Fibroblast of the conjunctiva (primary cell): Measurements from ENCODE around the gene RPGRIP1.
A peak's percentile ranks its signal among the peaks of the same experiment; 100 is the strongest.
"Not testable (repeated sequence)": the region's sequence is repeated elsewhere in the genome, so short reads cannot be mapped to it uniquely, and the experiment has no call there.

Experiments used
- DNase-seq: peaks from one replicate; pipeline ENCODE4 v3.0.0-alpha.2; 2010; ENCODE audit warnings: low read depth

RPGRIP1 gene

GRCh38 chr14:21258889-21259787 is 20.7 kb upstream of the RPGRIP1 start:
- DNase-seq = no peak

GRCh38 chr14:21261824-21262223 is 18.1 kb upstream of the RPGRIP1 start:
- DNase-seq = no peak

- DNase-seq = no peak
These were observed 17.5 kb upstream of the RPGRIP1 start for GRCh38 chr14:21262410-21262809.

- no peak for DNase-seq
These were observed 16.4 kb upstream of the RPGRIP1 start for GRCh38 chr14:21263284-21264024.

GRCh38 chr14:21264025-21264801 is 15.7 kb upstream of the RPGRIP1 start:
- DNase-seq = peak; percentile 60

GRCh38 chr14:21267431-21267845 is 12.4 kb upstream of the RPGRIP1 start:
- no peak for DNase-seq

- no peak for DNase-seq
These were observed 11.8 kb upstream of the RPGRIP1 start for GRCh38 chr14:21267886-21268616.

GRCh38 chr14:21268617-21269251 is 11.1 kb upstream of the RPGRIP1 start:
- peak; percentile 58 for DNase-seq

GRCh38 chr14:21269252-21270046 is 10.4 kb upstream of the RPGRIP1 start, which contains the start of gene HNRNPC:
Gene HNRNPC (minus strand): TSS chr14:21269442. CDS start chr14:21234193, 35,249 bp downstream.
- peak; percentile 100 for DNase-seq

GRCh38 chr14:21272661-21273060 is 7.2 kb upstream of the RPGRIP1 start:
- not testable (repeated sequence) for DNase-seq

GRCh38 chr14:21275261-21275858 is 4.5 kb upstream of the RPGRIP1 start:
- no peak for DNase-seq

- DNase-seq = no peak
These were observed 1.3 kb upstream of the RPGRIP1 start for GRCh38 chr14:21278632-21279031.

- DNase-seq = not testable (repeated sequence)
These were observed 2.0 kb downstream of the RPGRIP1 start for GRCh38 chr14:21281917-21282316.

GRCh38 chr14:21286516-21286915 is 6.6 kb downstream of the RPGRIP1 start:
- DNase-seq = not testable (repeated sequence)

- no peak for DNase-seq
These were observed 7.3 kb downstream of the RPGRIP1 start for GRCh38 chr14:21287168-21287567.

- DNase-seq = not testable (repeated sequence)
These were observed 14.1 kb downstream of the RPGRIP1 start for GRCh38 chr14:21294026-21294425.

- no peak for DNase-seq
These were observed 18.5 kb downstream of the RPGRIP1 start for GRCh38 chr14:21298358-21298757.

- DNase-seq = no peak
These were observed 19.8 kb downstream of the RPGRIP1 start for GRCh38 chr14:21299562-21300130.

GRCh38 chr14:21300892-21301291 is 21.0 kb downstream of the RPGRIP1 start:
- DNase-seq = no peak
